HG02852 (cell line): ENCODE data around the gene PRXL2B.
"Not testable (repeated sequence)": the region's sequence is repeated elsewhere in the genome, so short reads cannot be mapped to it uniquely, and the experiment has no call there.

Experiments used
- ATAC-seq: cut with Tn5 transposase; IDR thresholded peaks from one replicate; pipeline ENCODE4 v1.9.1; 2021; ENCODE audit warnings: mild to moderate bottlenecking, moderate library complexity; ENCODE audit not compliant: unreplicated experiment

PRXL2B gene

GRCh38 chr1:2611031-2611501 is 24.5 kb downstream of the PRXL2B start:
- no peak for ATAC-seq

GRCh38 chr1:2611621-2612437 is 25.3 kb downstream of the PRXL2B start:
- no peak for ATAC-seq

DNA sequence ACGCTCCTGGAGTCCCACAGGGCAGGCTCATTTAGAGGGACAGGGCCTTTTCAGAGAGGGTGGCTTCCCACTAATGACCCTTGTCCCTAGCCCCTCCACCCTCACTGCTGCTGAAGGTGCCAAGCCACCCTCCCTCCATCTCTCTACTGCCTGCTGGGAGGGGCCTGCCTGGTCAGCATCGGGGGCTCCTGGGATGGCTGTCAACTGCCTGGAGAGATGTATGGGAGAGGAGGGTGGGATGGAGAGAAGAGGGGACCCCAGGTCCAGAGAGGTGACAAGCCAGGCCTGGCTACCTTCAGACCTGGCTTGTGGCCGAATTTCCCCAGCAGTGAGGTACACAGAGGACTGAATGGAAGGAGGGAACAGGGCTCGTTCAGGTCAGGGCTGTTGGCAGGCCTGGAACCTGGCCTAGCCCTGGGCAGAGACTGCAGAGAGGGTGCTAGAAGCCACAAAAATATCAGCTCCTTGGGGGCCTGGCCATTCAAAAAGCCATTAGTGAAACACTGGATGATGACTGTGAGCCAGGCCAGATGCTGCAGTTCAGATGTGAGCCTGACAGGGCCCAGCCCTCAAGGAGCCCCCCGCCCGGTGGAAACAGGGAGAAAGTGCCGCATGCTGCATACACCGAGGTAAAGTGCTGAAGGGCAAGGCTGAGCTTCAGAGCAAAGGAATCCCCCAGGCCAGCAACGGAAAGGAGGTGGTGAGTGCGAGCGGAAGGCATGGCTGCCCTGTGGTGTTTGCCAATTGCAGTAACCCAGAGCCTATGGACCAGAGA is 26.2 kb downstream of the PRXL2B start:
- ATAC-seq: no peak

DNA sequence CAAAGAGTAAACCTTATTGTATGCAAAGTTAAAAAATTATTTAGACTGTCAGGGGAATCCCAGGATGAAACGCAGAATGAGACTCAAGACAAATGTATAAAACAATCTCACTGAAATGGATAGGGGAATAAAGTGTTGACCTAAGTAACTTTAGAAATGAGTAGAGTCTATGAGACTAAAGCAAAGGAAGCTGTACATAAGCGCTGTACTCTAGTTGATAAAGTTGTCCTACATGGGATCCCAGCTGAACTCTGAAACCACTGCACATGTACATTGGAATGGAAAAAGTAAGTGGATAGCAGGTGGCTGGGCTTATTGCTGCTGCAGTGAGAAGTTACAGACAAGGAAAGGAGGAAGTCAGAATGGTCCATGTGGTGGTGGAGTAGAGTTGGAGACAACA is 27.6 kb downstream of the PRXL2B start:
- ATAC-seq: no peak

GRCh38 chr1:2617971-2618470 is 31.4 kb downstream of the PRXL2B start:
- ATAC-seq: no peak

- no peak for ATAC-seq
Observed at GRCh38 chr1:2623571-2624337, 37.2 kb downstream of the PRXL2B start.

- no peak for ATAC-seq
Observed at GRCh38 chr1:2624735-2625300, 38.2 kb downstream of the PRXL2B start.

DNA sequence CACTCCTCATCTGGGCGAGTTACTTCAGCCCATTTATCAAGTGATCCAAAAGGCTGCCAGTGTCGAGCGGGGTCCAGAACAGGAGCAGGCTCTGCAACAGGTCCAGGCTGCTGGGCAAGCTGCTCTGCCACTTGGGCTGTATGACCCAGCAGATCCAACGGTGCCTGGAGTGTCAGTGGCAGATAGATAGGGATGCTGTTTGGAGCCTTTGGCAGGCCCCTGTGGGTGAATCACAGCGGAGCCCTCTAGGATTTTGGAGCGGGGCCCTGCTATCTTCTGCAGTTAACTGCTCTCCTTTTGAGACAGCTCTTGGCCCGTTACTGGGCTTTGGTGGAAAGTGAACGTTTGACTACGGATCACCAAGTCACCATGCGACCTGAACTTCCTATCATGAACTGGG is 38.7 kb downstream of the PRXL2B start:
- ATAC-seq: no peak

- not testable (repeated sequence) for ATAC-seq
Observed at GRCh38 chr1:2625748-2626147, 39.2 kb downstream of the PRXL2B start.

GRCh38 chr1:2627746-2628145 is 41.2 kb downstream of the PRXL2B start:
- ATAC-seq: no peak

DNA sequence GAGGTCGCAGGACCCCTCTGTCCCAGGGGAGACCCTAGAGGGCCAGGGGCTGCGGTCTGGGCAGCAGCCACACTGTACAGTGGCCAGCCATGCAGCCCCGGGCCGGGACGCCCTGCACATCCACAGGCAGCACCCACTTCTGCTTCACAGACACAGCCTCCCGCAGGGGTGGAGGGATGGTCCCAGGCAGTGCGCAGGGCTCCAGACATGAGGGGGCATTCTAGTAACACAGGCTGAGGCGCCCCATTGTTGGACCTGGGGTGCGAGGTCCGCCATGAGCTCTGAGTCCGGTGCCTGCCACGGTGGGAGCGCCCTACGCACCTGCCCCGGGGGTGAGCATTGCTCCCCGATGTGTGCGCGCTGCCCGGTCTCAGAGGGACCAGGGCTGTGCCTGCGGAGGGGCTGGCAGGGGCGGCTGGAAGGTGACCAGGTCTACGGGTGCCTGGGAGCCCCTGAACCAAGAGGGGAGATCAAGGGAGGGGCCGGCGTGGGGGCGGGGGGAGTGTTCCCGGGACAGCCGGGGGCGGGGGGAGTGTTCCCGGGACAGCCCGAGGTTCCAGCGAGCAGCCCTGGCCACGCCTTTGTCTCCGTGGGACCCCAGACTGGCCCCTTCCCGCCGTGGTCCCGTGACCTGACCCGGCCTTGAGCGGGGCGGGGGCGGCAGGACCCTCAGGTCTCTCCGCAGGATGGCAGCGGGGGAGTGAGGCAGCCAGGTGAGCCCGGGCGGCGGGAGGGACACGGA is 41.8 kb downstream of the PRXL2B start:
- no peak for ATAC-seq

- ATAC-seq: no peak
Observed at GRCh38 chr1:2628933-2629626, 42.5 kb downstream of the PRXL2B start.

DNA sequence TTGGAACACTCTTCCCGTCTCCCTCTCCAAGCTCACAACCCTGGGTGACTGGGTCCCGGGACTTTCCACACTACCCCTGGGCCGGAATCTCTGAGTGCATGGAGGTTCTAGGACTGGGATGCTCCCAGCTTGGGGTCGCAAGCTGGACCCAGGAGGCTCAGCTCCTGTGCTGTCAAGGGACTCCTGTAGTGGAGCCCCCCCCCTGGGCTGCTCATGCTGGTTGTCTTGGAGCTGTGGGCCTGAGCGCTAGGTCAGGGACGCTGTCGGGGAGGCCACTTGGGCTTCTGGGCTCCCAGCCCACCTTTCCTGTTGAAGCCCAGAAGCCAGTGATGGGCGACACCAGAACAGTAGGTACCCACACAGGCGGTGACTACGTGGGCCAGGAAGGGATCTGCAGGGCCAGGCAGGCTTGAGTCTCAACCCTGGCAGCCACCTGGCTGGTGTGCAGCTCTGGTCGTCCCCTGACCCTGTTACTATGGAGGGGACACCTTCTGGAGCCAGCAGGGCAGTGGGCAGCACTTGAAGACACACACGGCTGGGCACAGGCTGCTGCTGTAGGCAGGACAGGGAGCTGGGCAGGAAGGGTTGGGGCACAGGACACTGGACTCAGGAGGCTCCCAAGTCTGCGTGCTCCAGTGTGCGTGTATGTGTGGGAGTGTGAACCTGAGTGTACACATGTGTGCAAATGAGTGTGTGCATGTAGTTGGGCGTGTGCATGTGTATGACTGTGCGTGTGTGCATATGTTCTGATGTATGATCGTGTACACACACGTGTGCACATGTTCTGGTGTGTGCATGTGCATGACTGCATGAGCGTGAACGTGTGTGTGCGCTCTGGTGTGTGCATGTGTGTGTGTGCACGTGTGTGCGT is 43.3 kb downstream of the PRXL2B start:
- ATAC-seq: no peak

GRCh38 chr1:2630498-2631135 is 44.0 kb downstream of the PRXL2B start:
- no peak for ATAC-seq

DNA sequence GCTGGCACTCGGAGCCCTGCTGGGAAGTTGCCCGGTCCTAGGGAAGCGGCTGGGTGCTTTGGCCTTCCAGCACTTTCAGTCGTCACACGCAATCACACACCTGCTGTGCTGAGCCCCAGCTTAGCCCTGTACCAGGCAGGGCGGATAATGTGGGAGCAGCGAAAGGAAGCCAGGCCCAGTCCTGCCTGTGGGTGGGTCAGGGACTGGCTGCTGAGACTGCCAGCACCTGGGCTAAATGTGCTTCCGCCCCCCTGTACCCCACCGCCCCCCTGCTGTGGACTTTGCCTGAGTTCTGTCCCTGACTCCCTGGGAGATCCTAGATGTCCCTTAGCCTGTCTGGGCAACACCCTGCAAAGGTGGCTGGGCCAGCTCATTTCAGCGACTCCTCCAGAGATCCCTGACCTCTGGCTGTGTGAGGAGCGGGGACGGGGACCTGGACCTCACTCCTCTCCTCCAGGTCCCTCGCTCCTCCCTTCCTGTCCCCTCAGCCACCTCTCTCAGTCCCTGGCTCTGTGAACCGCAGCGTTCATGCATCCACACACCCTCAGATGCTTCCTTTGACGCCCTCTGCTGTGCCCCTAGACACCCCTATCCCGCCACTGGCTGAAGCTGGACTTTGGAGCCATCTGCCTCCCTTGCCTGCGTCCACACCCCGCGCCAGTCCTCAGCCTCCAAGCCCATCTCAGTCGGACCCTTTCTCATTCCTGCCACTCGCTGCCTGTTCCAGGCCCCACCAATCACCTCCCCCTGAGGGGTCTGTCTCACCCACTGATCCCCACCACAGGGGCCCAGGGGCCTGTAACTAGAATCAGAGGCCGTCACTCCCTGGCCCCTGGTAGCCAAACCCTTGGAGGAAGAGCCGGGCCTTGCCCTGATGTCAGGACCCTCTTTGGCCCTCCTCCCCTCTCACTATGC is 44.8 kb downstream of the PRXL2B start:
- ATAC-seq: no peak

- no peak for ATAC-seq
Observed at GRCh38 chr1:2632051-2632430, 45.5 kb downstream of the PRXL2B start.
